ENCODE data around the gene TERT.

Gene TERT

GRCh38 chr5:1215320-1216096, 79.4 kb downstream of the TERT start:
- no peak for DNase-seq

DNA sequence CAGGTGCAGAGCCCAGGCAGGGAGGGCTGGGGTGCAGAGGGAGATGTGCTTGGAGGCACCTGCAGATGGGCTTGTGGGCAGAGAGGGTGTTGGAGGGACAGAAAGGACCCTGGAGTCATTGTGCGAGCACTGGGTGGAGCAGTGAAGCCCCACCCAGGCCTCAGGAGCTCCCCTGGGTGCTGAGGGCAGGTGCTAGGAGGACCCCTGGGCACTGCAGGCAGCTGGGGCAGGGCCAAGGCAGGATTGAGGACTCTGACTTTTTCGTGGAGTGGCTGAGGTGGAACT, 80.0 kb downstream of the TERT start:
- DNase-seq: no peak

DNA sequence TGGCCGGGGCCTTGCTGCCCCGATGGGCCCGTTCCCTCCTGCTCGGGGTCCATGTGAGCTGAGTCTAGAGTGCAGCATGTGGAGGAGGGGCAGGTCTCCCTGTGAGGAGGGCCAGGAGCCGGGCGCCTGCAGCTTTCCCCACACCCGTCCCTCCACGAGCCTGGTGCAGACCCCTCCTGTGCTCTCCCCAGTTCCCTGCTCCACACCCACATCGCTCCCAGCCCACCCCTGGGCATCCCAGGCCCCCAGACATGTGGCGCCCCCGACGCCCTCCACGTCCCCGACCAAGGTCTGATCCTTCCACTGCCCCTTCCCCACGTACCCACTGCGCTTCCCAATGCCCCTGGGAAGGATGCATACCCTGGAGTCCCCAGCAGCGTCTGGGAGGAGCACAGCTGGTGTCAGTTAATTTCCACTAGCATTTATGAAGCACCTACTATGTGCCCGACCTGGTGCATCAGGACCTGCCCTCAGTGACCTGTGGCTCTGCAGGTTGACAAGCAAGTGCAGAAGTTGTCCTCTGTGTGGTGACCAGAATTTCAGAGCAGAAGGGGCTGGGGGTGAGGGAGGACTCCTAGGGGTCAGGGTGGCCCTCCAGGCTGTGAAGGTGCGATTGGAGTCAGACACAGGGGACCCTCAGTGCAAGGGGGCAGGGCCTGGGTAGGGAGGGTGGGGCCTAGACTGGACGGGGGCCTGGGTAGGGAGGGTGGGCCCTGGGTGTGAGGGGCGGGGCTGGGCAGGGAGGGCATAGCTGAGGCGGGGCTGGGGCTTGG, 80.5 kb downstream of the TERT start:
- DNase-seq: no peak

GRCh38 chr5:1213508-1214162, 81.2 kb downstream of the TERT start:
- no peak for DNase-seq

- DNase-seq: no peak
Measured at GRCh38 chr5:1212881-1213280, 82.0 kb downstream of the TERT start.

DNA sequence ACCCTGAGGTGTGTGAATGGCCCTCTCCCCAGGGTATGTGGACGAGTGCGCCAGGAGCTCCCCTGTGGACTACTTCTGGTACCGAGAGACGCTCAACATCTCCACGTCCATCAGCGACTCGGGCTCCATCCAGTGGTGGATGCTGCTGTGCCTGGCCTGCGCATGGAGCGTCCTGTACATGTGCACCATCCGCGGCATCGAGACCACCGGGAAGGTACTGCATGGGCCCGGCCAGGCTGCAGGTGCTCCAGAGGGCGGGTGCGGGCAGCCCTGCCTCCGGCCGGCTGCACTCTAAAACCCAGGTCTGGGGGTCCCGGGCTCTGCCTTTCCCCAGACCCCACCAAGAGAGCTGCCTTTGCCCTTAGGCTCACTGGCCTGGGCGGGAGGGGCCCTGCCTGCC, 82.6 kb downstream of the TERT start:
- DNase-seq: no peak

GRCh38 chr5:1211701-1212100, 83.2 kb downstream of the TERT start:
- no peak for DNase-seq

DNA sequence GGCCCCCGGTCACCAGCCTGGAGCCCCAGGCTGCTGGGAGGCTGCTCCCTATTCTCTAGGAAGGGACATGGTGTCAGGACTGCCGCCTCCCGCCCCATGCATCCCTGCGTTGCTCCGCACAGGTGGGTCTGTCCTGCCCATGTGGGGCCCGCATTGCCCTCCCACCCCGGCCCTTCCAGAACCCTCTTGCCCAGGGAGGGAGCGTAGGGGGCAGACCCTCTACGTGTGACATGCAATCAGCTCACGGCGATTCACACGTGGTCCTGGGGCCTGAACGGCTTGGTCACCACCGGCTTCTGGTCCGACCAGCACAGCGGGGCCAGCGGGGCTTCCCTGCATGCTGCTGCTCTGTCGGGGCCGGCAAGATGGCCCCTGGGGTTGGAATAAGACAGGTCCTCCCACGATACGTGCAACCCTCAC, 84.0 kb downstream of the TERT start:
- DNase-seq: no peak

- DNase-seq: no peak
Measured at GRCh38 chr5:1209896-1210776, 84.7 kb downstream of the TERT start.

GRCh38 chr5:1209489-1209852, 85.4 kb downstream of the TERT start:
- DNase-seq: no peak

DNA sequence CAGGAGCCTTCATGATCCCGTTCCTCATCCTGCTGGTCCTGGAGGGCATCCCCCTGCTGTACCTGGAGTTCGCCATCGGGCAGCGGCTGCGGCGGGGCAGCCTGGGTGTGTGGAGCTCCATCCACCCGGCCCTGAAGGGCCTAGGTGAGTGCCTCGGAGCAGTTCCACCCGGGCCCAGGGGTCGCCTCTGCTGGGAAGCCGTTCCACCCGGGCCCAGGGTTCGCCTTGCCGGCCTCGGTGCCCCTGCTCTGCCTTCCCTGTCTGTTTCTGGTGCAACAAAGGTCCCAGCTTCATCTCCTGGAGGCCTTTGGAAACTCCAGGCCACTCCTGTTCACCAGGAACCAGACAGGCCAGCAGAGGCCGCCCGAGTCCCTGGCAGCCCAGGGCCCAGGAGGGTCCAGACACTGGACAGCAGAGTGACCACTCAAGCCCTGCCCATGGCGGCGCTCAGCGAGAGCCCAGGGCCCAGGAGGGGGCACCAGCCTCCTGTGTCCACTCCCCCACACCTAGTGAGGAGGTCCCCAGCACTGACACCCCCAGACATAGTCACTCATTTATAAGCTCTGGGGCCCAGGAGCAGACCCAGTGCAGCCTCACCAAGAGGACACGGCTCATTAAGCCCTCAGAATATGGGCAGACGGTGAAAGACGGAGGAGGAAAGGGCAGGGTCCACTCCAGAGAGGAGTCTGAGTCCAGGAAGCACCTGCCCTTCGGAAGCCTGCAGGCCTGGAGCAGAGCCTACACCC, 86.0 kb downstream of the TERT start:
- no peak for DNase-seq

DNA sequence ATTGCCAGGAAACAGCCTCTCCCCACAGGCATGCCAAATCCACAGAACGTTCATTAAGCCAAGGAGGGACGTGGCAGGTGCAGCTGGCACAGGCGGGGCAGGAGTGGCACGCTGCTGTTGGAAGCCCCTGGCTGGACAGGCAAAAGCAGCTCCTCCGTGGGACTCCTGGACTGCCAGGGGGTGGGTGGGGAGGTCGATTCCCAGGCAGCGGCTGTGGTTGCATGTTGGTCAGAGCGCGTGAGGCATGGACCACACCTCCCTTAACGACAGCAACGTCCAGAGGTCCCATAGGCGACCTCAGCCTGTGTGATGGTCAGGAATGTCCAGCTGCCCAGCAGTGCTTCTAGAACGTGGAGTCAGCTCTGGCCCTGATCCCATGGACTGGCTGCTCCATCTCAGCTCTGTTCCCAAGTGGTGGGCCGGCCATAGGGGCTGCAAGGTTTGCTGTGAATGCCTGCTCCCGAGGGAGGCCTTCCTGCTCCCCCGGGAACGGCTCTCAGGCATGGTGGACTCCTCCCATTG, 86.6 kb downstream of the TERT start:
- no peak for DNase-seq

DNA sequence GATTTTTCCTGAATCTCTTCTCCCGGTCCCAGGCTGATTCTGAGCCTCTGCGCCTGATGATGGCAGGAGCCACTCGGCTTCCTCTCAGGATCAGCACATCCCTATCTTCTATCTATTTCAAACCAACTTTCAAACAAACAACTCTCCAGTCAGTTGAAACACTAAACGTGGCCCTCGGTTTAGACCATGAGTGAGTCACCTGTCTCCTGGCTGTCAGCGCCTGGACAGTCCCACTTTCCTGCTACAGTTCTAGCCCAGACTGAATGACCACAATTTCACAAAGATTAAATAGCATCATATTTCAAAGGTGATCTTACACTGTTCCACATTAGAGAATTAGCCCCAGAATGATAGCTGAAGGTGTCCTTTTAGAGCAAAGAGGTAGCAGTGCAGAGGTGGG, 87.3 kb downstream of the TERT start:
- no peak for DNase-seq

DNA sequence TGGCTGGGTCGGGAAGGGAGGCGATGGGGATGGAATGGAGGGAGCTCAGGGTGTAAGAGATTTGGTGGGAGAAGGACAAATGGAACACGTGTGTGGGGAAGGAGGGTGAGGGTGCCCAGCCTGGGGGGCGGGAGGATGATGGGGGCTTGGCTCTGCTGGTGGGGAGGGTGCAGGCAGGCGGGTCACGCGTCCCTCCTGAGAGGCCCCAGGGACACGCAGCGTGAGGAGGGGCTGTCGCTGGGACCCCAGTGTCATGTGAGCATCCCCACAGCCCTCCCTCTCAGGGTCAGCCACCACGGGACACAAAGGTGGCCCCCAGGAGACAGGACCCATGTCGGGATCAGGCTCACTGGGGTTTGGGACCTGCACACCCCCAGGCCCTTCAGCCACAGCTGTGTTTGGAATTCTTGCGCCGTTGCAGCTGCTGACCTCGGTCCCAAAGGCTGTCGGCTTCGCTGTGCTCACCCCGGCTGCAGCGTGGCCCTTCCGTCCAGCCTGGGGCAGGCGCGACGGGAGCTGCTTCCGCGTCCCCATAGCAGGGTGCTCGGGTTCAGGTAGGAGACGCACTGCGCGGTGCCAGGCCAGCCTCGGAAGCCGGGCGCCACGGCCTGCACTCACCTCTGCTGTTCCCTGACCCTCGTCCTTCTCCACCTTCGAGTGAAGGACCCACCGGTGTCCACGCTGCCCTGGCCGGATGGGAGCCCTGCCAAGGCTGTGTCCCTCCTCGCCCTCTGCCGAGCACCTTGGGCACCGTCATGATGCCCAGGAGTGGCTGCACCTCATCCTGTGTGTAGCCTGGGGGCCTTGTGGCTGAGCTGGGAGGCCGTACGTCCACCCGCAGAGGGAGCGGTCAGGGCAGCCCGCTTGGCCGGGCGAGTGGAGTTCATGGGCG, 88.1 kb downstream of the TERT start:
- no peak for DNase-seq

DNA sequence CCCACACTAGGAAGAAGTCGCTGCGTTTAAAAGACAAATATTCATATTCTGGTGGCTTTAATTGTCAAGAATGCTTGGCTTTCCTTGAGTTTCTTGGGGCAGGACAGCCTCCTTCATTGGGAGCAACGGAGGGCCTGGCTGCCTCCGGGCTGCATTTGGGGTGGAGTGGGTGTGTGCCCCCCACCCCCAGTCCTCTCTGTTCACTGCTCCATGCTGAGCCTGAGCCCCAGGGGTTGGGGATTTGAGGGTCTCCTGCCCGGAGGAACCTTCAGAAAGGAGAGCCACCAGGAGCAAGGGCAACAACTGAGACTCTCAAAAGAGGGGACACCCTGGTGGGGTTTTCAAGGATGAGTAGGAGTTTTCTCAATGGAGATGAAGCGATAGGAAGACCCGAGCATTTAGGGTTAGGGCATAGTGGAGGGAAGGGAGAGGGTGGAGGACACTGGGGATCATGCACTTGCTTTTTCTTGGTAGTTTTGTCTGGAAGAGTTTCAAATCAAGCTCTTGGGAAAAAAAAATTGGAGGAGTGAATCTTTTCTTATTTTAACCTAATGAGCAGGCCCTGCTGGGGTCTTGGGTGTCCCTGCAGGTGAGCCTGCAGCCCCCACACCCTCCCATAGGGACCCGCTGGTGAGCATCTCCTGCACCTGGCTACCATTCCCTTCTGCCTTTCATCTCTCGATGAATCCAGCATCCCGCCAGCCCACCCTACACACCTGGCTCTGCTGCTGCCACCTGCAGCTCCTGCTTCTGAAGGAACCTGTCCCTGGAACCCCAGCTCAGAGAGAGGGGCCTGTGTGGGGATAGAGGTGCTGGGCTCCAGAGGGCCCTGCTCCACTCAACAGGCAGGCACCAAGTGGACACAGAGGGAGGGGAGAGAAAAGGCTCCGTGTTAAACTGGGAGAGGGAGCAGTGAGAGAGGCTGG, 89.3 kb downstream of the TERT start:
- no peak for DNase-seq

DNA sequence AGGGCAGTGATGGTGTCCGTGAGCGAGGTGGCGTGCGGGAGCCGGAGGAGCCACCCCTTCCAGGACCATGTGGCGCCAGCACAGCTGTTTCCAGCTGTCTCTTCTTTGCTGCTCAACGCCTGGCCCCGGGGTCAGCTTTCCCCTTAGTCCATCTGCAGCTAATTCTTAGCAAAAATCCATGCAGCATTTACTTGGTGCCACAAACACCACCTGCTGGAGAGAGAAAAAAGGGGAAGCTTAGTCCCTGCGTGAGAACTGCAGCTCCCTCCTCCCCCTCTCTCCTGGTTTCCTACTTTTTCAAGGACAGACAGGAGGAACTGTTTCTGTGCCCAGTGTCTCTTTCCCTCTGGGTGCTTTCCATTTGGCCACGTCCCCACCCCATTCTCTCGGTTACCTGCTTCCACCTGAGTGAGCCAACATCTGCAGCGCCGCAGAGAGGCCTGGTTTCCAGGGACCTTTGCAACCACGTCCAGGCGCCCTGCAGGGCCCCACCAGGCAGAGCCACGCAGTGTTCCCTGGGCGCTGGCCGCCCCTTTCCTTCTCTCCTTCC, 90.1 kb downstream of the TERT start:
- DNase-seq: no peak

DNA sequence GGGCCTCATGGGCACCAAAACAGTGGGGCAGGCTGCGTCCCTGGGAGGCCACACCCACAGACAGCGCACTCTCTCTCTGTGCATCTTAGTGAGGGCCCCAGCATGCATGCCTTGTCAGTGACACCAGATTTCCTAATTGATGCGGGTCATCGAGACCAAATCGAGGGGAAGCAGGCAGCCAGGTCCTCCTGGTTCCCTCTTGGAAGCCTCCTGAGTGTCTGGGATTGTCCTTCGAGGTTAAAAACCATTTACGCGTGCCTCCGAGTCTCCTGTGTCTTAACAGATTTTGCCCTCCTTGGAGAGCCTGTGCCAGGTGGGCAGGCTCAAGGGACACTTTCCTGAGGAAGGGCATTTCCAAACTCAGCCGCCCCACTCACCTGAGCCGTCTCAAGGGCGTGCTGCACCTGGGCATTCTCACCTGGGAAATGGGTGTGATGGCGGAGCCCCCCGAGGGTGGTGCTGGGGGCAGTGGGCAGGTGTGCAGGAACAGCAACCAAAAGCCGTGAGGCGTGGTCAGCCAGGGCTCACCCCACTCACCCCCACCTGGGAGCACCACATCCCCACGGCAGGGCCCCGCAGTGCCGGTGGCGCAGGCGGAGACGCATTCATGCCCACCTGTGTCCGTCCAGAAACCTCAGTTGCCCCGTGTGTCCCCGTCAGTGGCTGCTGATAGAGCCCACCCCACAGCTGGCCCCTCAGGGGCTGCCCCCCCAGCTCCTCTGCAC, 90.7 kb downstream of the TERT start:
- DNase-seq: no peak

DNA sequence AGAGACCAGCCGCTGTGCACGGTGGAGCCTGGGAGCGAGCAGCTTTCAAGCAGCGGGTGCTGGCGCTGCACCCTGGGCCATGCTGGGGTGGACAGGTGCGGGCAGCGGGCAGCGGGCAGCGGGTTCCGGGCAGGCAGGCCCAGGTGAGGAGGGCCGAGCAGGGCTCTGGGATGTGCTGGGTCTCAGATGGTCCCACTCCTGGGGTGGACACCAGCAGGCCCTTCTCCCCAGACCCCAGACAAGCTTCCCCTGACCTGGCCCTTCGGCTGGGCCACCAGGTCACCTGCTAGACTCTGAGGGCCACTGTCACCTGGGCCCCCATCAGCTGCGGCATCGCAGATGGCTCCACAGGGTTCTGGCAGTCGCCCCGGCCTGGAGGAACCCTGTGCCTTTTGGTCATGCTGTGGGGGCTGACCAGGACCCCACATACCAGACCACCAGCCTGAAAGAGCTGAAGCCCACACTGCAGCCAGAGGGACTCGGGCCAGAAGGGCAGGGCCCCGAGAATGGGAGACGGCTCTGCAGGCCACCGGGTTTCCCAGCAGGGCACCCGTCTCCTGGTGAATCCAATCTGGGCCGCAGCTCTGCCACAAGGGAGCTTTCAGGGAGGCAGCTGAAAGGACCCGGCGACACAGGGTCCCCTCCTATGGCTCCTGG, 91.4 kb downstream of the TERT start:
- no peak for DNase-seq
